ENCODE measurements around the gene GRIK4.

The GRIK4 gene

DNA sequence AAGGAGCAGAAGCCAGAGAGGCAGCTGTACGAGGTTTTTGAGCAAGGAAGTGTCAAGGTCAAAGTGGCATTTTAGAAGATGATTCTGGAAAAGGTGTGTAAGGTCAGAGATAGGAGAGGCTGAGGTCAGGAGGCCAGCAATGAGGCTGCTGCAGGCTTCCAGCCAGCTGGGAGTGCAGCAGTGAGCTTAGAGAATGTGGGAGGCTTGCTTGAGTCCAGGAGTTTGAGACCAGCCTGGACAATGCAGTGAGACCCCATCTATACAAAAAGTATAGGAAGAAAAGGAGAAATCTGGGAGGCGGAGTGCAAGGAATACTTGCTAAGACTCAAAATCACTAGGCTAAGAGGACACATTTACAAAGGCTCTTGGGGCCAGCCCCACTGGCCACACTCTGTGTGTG is 96.5 kb downstream of the GRIK4 start:
- H3K27me3 ChIP-seq (ENCODE audit: insufficient read depth, low read length, poor library complexity, severe bottlenecking): no peaks in the 10 kb centered on the region
- H3K4me2 ChIP-seq (ENCODE audit: low read depth, low read length, poor library complexity, severe bottlenecking): no peak overlapping the region
- no peak overlapping the region for H2AFZ ChIP-seq (ENCODE audit: low read length)
- H3K4me1 ChIP-seq (ENCODE audit: insufficient read depth, low read length, poor library complexity, severe bottlenecking): no peaks in the 10 kb centered on the region
- H4K20me1 ChIP-seq (ENCODE audit: insufficient read depth, low read length, poor library complexity, severe bottlenecking): no peaks in the 10 kb centered on the region
- no peaks in the 10 kb centered on the region for H3K9me2 ChIP-seq (replicated peaks; ENCODE audit: low read depth, low read length)
- H3K9ac ChIP-seq (ENCODE audit: low read depth, low read length, poor library complexity, severe bottlenecking): no peak overlapping the region
- no peak for TF ChIP-seq EZH2phosphoT487 (IDR thresholded peaks at IDR 0.05; ENCODE audit: borderline replicate concordance)
- TF ChIP-seq CTCF (conservative IDR thresholded peaks at IDR 0.05; ENCODE audit: low read length): no peak
- no peaks in the 10 kb centered on the region for H3K36me3 ChIP-seq (ENCODE audit: insufficient read depth, low read length)
- no peaks in the 10 kb centered on the region for H3K9me3 ChIP-seq (ENCODE audit: insufficient read depth, low read depth, low read length)
- no peaks in the 10 kb centered on the region for H3F3A ChIP-seq (ENCODE audit: low read depth)
- H3K4me3 ChIP-seq (ENCODE audit: low read length, poor library complexity, severe bottlenecking): no peak overlapping the region
- H3K79me2 ChIP-seq (ENCODE audit: insufficient read depth, low read length): no peaks in the 10 kb centered on the region

DNA sequence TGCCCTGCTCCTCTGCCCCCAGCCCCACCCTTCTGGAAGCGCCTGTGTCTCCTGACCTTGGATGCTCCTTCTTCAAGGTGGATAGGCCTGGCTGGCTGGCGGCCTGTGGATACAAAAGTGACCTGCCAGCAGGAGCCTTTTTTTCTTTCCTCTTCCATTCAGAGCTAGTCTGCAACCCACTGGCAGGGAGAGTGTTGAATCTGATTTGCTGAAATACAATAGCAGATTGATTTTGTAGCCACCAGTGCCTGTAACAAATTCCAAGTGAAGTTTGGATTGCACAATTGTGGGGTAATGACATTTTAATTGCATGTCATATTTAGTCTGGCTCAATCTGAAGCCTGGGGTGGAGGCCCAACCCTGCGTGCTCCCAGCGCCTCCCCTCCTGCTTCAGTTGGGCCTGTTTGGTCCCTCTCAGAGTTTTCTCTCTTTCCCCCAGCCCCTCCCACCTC is 97.2 kb downstream of the GRIK4 start:
- no peaks in the 10 kb centered on the region for H3K9me3 ChIP-seq (ENCODE audit: insufficient read depth, low read depth, low read length)
- H4K20me1 ChIP-seq (ENCODE audit: insufficient read depth, low read length, poor library complexity, severe bottlenecking): no peaks in the 10 kb centered on the region
- no peak overlapping the region for H3K4me2 ChIP-seq (ENCODE audit: low read depth, low read length, poor library complexity, severe bottlenecking)
- no peaks in the 10 kb centered on the region for H3K79me2 ChIP-seq (ENCODE audit: insufficient read depth, low read length)
- H3K4me1 ChIP-seq (ENCODE audit: insufficient read depth, low read length, poor library complexity, severe bottlenecking): no peaks in the 10 kb centered on the region
- no peaks in the 10 kb centered on the region for H3K36me3 ChIP-seq (ENCODE audit: insufficient read depth, low read length)
- no peaks in the 10 kb centered on the region for H3K9me2 ChIP-seq (replicated peaks; ENCODE audit: low read depth, low read length)
- no peak for TF ChIP-seq EZH2phosphoT487 (IDR thresholded peaks at IDR 0.05; ENCODE audit: borderline replicate concordance)
- no peak for TF ChIP-seq CTCF (conservative IDR thresholded peaks at IDR 0.05; ENCODE audit: low read length)
- no peak overlapping the region for H3K4me3 ChIP-seq (ENCODE audit: low read length, poor library complexity, severe bottlenecking)
- H3K9ac ChIP-seq (ENCODE audit: low read depth, low read length, poor library complexity, severe bottlenecking): no peak overlapping the region
- H2AFZ ChIP-seq (ENCODE audit: low read length): no peak overlapping the region
- no peaks in the 10 kb centered on the region for H3F3A ChIP-seq (ENCODE audit: low read depth)
- H3K27me3 ChIP-seq (ENCODE audit: insufficient read depth, low read length, poor library complexity, severe bottlenecking): no peaks in the 10 kb centered on the region

DNA sequence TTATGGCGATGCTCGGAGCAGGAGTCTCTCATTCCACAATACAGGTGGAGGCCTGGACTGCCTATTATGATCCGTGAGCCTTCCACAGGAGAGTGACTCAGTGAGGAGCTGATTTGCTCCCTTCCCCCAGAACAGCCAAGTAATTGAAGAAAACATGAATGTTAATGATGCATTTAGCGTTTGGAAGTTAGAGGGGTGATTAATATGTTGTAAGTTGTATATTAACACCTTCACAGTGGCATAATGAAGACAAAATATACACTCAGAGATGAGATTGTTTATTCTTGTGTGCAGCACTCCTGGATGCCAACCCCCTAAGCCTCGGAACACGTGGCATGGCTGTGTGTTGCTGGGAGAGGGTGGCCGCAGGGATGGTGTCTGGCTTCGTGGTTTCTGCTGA is 98.6 kb downstream of the GRIK4 start:
- Histone ChIP-seq H3F3A (ENCODE audit: low read depth) (no peaks in the 10 kb centered on the region), H2AFZ (ENCODE audit: low read length) (no peak overlapping the region), H3K79me2 (ENCODE audit: insufficient read depth, low read length) (no peaks in the 10 kb centered on the region), H3K27me3 (ENCODE audit: insufficient read depth, low read length, poor library complexity, severe bottlenecking) (no peaks in the 10 kb centered on the region), H3K4me3 (ENCODE audit: low read length, poor library complexity, severe bottlenecking) (no peak overlapping the region), H3K9me3 (ENCODE audit: insufficient read depth, low read depth, low read length) (no peaks in the 10 kb centered on the region), H3K9me2 (replicated peaks; ENCODE audit: low read depth, low read length) (no peaks in the 10 kb centered on the region), H3K9ac (ENCODE audit: low read depth, low read length, poor library complexity, severe bottlenecking) (no peak overlapping the region), H3K36me3 (ENCODE audit: insufficient read depth, low read length) (no peaks in the 10 kb centered on the region), H3K4me2 (ENCODE audit: low read depth, low read length, poor library complexity, severe bottlenecking) (no peak overlapping the region), H3K4me1 (ENCODE audit: insufficient read depth, low read length, poor library complexity, severe bottlenecking) (no peaks in the 10 kb centered on the region), H4K20me1 (ENCODE audit: insufficient read depth, low read length, poor library complexity, severe bottlenecking) (no peaks in the 10 kb centered on the region)
- TF ChIP-seq EZH2phosphoT487 (IDR thresholded peaks at IDR 0.05; ENCODE audit: borderline replicate concordance) (no peak), CTCF (conservative IDR thresholded peaks at IDR 0.05; ENCODE audit: low read length) (no peak)
